ENCODE data around the gene PARL.

Gene PARL

GRCh38 chr3:183884427-183885296, at the start of gene PARL:
PARL (minus strand) TSS chr3:183884880; CDS start chr3:183884846, 34 bp downstream.
- peak; percentile 94 for DNase-seq (ENCODE audit: low read depth)

- no peak for DNase-seq (ENCODE audit: low read depth)
Observed at GRCh38 chr3:183933160-183933559, 48.5 kb upstream of the PARL start.

GRCh38 chr3:183931881-183932280, 47.2 kb upstream of the PARL start:
- no peak for DNase-seq (ENCODE audit: low read depth)

- no peak for DNase-seq (ENCODE audit: low read depth)
Observed at GRCh38 chr3:183930086-183930485, 45.4 kb upstream of the PARL start.

GRCh38 chr3:183927059-183927458, 42.4 kb upstream of the PARL start:
- DNase-seq (ENCODE audit: low read depth): no peak

- DNase-seq (ENCODE audit: low read depth): no peak
Observed at GRCh38 chr3:183924956-183925355, 40.3 kb upstream of the PARL start.

GRCh38 chr3:183924543-183924942, 39.9 kb upstream of the PARL start:
- no peak for DNase-seq (ENCODE audit: low read depth)

GRCh38 chr3:183922421-183922820, 37.7 kb upstream of the PARL start:
- DNase-seq (ENCODE audit: low read depth): no peak

GRCh38 chr3:183921096-183921495, 36.4 kb upstream of the PARL start:
- DNase-seq (ENCODE audit: low read depth): no peak

GRCh38 chr3:183920416-183920815, 35.7 kb upstream of the PARL start:
- no peak for DNase-seq (ENCODE audit: low read depth)

- no peak for DNase-seq (ENCODE audit: low read depth)
Observed at GRCh38 chr3:183918178-183918577, 33.5 kb upstream of the PARL start.

GRCh38 chr3:183917776-183918175, 33.1 kb upstream of the PARL start:
- DNase-seq (ENCODE audit: low read depth): no peak

GRCh38 chr3:183914856-183915255, 30.2 kb upstream of the PARL start:
- no peak for DNase-seq (ENCODE audit: low read depth)

- no peak for DNase-seq (ENCODE audit: low read depth)
Observed at GRCh38 chr3:183913580-183913920, 28.9 kb upstream of the PARL start.

GRCh38 chr3:183912895-183913579, 28.4 kb upstream of the PARL start:
- DNase-seq (ENCODE audit: low read depth): no peak

GRCh38 chr3:183911763-183912506, 27.3 kb upstream of the PARL start:
- DNase-seq (ENCODE audit: low read depth): no peak

GRCh38 chr3:183911087-183911486, 26.4 kb upstream of the PARL start:
- DNase-seq (ENCODE audit: low read depth): no peak

GRCh38 chr3:183909030-183909600, 24.4 kb upstream of the PARL start:
- DNase-seq (ENCODE audit: low read depth): no peak

GRCh38 chr3:183907911-183908331, 23.2 kb upstream of the PARL start:
- DNase-seq (ENCODE audit: low read depth): no peak

GRCh38 chr3:183907176-183907575, 22.5 kb upstream of the PARL start:
- no peak for DNase-seq (ENCODE audit: low read depth)

GRCh38 chr3:183906234-183906921, 21.7 kb upstream of the PARL start:
- no peak for DNase-seq (ENCODE audit: low read depth)
